HG03378 (cell line): Measurements from ENCODE around the gene NARF.
"Not testable (repeated sequence)": the region's sequence is repeated elsewhere in the genome, so short reads cannot be mapped to it uniquely, and the experiment has no call there.

Experiments
- ATAC-seq: cut with Tn5 transposase; IDR thresholded peaks from one replicate; pipeline ENCODE4 v1.9.1; 2021; ENCODE audit warnings: mild to moderate bottlenecking, moderate library complexity; ENCODE audit not compliant: unreplicated experiment

NARF gene

GRCh38 chr17:82529914-82530300 lies 71.4 kb downstream of the NARF start:
- no peak for ATAC-seq

GRCh38 chr17:82531431-82531881 lies 72.9 kb downstream of the NARF start:
- ATAC-seq = no peak

GRCh38 chr17:82534401-82534812 lies 75.9 kb downstream of the NARF start:
- no peak for ATAC-seq

GRCh38 chr17:82536512-82537201 lies 78.1 kb downstream of the NARF start:
- ATAC-seq = no peak

- ATAC-seq = not testable (repeated sequence)
These were observed 78.7 kb downstream of the NARF start for GRCh38 chr17:82537228-82537627.

GRCh38 chr17:82539076-82539475 lies 80.5 kb downstream of the NARF start:
- not testable (repeated sequence) for ATAC-seq
